IMR-90 (cell line): ENCODE results near the gene DBH. TPM values are rescaled to one million over a fixed set of nuclear protein-coding genes. Genes with fewer than 3 reads are reported as not detected.

ENCODE experiments used
- ATAC-seq: fragments of 200-7000 bp; cut with Tn5 transposase; 2 replicates; pipeline ENCODE4 v1.9.1; 2020; ENCODE audit warnings: low read depth, mild to moderate bottlenecking, moderate library complexity
- BruUV-seq: library from RNA; stranded (reverse); fragments of 400-500 nt; replicated peaks from 2 replicates; lab custom pipeline; 2021; lab: Mats Ljungman, UMichigan
- CTCF ChIA-PET: fragments of 300-600 bp; formaldehyde crosslinking; extraction: SDS; loops from one replicate; lab custom pipeline; 2021; ENCODE audit warnings: antibody characterized with exemption; lab: Yijun Ruan, JAX
- POLR2A ChIA-PET: fragments of 300-600 bp; sonication (Branson Sonifier 250); formaldehyde crosslinking; loops from one replicate; lab custom pipeline; 2022; ENCODE audit warnings: antibody characterized with exemption; ENCODE audit not compliant: unreplicated experiment; lab: Charles Lee
- DNase-seq: peaks from one replicate; pipeline ENCODE4 v3.0.0; 2013
- H2AFZ ChIP-seq: replicated peaks from 2 replicates; pipeline ENCODE3; 2013; ENCODE audit warnings: low read length, mild to moderate bottlenecking; ENCODE audit not compliant: poor library complexity
- H2AK5ac ChIP-seq: 2 replicates; pipeline ENCODE4 v1.6.1; 2013; ENCODE audit warnings: low read depth, low read length, inconsistent platforms
- H2AK9ac ChIP-seq: replicated peaks from 2 replicates; pipeline ENCODE3; 2013; ENCODE audit warnings: mild to moderate bottlenecking, low read depth, low read length, moderate library complexity; ENCODE audit not compliant: poor library complexity
- H2BK120ac ChIP-seq: 2 replicates; pipeline ENCODE4 v1.6.1; 2013; ENCODE audit warnings: low read depth, low read length, inconsistent platforms
- H2BK15ac ChIP-seq: 3 replicates; pipeline ENCODE4 v1.6.1; 2013; ENCODE audit warnings: low read depth, low read length, inconsistent platforms
- H2BK20ac ChIP-seq: 2 replicates; pipeline ENCODE4 v1.6.1; 2013; ENCODE audit warnings: low read depth, mild to moderate bottlenecking, inconsistent platforms, low read length, moderate library complexity
- H2BK5ac ChIP-seq: 2 replicates; pipeline ENCODE4 v1.6.1; 2013; ENCODE audit warnings: mild to moderate bottlenecking, low read depth, low read length, inconsistent platforms; ENCODE audit not compliant: poor library complexity, severe bottlenecking
- H3K14ac ChIP-seq: replicated peaks from 2 replicates; pipeline ENCODE4 v1.6.1; 2013; ENCODE audit warnings: low read depth, low read length, inconsistent platforms
- H3K18ac ChIP-seq: 2 replicates; pipeline ENCODE4 v1.6.1; 2013; ENCODE audit warnings: low read depth, low read length, control low read depth
- H3K23ac ChIP-seq: 2 replicates; pipeline ENCODE4 v1.6.1; 2013; ENCODE audit warnings: low read depth, low read length, inconsistent platforms
- H3K27ac ChIP-seq: 2 replicates; pipeline ENCODE4 v1.5.1; 2013; ENCODE audit warnings: mild to moderate bottlenecking, control low read depth, low read length; ENCODE audit not compliant: insufficient read depth
- H3K27me3 ChIP-seq: 2 replicates; pipeline ENCODE4 v1.6.1; 2013; ENCODE audit warnings: low read length; ENCODE audit not compliant: control insufficient read depth, insufficient read depth
- H3K36me3 ChIP-seq: 2 replicates; pipeline ENCODE4 v1.6.1; 2013; ENCODE audit warnings: low read length, mixed read lengths; ENCODE audit not compliant: control insufficient read depth, insufficient read depth
- H3K4ac ChIP-seq: 2 replicates; pipeline ENCODE4 v1.6.1; 2013; ENCODE audit warnings: low read depth, low read length, inconsistent platforms
- H3K4me1 ChIP-seq: 2 replicates; pipeline ENCODE4 v1.6.1; 2013; ENCODE audit warnings: low read length, mixed read lengths; ENCODE audit not compliant: control insufficient read depth, insufficient read depth
- H3K4me2 ChIP-seq: 2 replicates; pipeline ENCODE4 v1.6.1; 2013; ENCODE audit warnings: low read depth, mild to moderate bottlenecking, control low read depth, low read length, moderate library complexity
- H3K4me3 ChIP-seq: 2 replicates; pipeline ENCODE4 v1.5.1; 2013; ENCODE audit warnings: low read depth, mild to moderate bottlenecking, control low read depth, low read length, moderate library complexity; ENCODE audit not compliant: insufficient read depth
- H3K56ac ChIP-seq: 2 replicates; pipeline ENCODE4 v1.6.1; 2013; ENCODE audit warnings: low read length, inconsistent platforms; ENCODE audit not compliant: insufficient read depth; ENCODE audit errors: extremely low read depth
- H3K79me1 ChIP-seq, 2 experiments: 2 replicates each; pipeline ENCODE4 v1.6.1; 2013; ENCODE audit warnings: low read length in 2 of 2, inconsistent platforms in 1 of 2, low read depth in 1 of 2
- H3K9ac ChIP-seq: 2 replicates; pipeline ENCODE4 v1.6.1; 2013; ENCODE audit warnings: low read depth, low read length, control low read depth
- H3K9me1 ChIP-seq: 2 replicates; pipeline ENCODE4 v1.6.1; 2013; ENCODE audit warnings: low read length, inconsistent platforms; ENCODE audit not compliant: insufficient read depth
- H3K9me3 ChIP-seq: 2 replicates; pipeline ENCODE4 v1.6.1; 2013; ENCODE audit warnings: low read length; ENCODE audit not compliant: control insufficient read depth, insufficient read depth
- H4K20me1 ChIP-seq: 2 replicates; pipeline ENCODE4 v1.6.1; 2013; ENCODE audit warnings: low read length, inconsistent platforms; ENCODE audit not compliant: insufficient read depth
- H4K5ac ChIP-seq: 2 replicates; pipeline ENCODE4 v1.6.1; 2013; ENCODE audit warnings: mild to moderate bottlenecking, low read depth, low read length, control low read depth
- H4K8ac ChIP-seq, 2 experiments: 2 replicates each; pipeline ENCODE4 v1.6.1; 2013; ENCODE audit warnings: low read depth in 2 of 2, low read length in 2 of 2, control low read depth in 1 of 2, inconsistent platforms in 1 of 2
- H4K91ac ChIP-seq: 2 replicates; pipeline ENCODE4 v1.6.1; 2013; ENCODE audit warnings: low read depth, low read length, inconsistent platforms; ENCODE audit not compliant: insufficient read depth
- CHD1 ChIP-seq: IDR thresholded peaks from 2 replicates; pipeline ENCODE4 v1.6.1; 2012; ENCODE audit warnings: low read depth, low read length, improper control_type of control experiment
- FOS ChIP-seq: fragments of 150-350 bp; IDR thresholded peaks from 2 replicates; pipeline ENCODE4 v1.6.1; 2016; ENCODE audit warnings: low read depth, low read length
- NFE2L2 ChIP-seq: fragments of 150-350 bp; IDR thresholded peaks from 2 replicates; pipeline ENCODE4 v1.6.1; 2016; ENCODE audit warnings: low read depth, mild to moderate bottlenecking, low read length
- POLR2A ChIP-seq: IDR thresholded peaks from 2 replicates; pipeline ENCODE4 v1.6.1; 2012; ENCODE audit warnings: mild to moderate bottlenecking, low read depth, low read length
- RCOR1 ChIP-seq: IDR thresholded peaks from 2 replicates; pipeline ENCODE4 v1.6.1; 2012; ENCODE audit warnings: mild to moderate bottlenecking, low read length, improper control_type of control experiment; ENCODE audit not compliant: insufficient replicate concordance
- SMC3 ChIP-seq: fragments of 150-350 bp; IDR thresholded peaks from 2 replicates; pipeline ENCODE4 v1.6.1; 2016; ENCODE audit warnings: low read depth, mild to moderate bottlenecking, antibody characterized with exemption, low read length, moderate library complexity
- USF2 ChIP-seq: fragments of 150-350 bp; IDR thresholded peaks from 2 replicates; pipeline ENCODE4 v1.6.1; 2017; ENCODE audit warnings: mild to moderate bottlenecking, antibody characterized with exemption, low read length, low read depth
- WGBS, 2 experiments: methylation state at CpG; one replicate each; pipeline versions ENCODE4 v1.1.5 to v1.1.7; 2013; ENCODE audit warnings: missing lambda C conversion rate in 2 of 2; ENCODE audit not compliant: insufficient read length in 1 of 2; ENCODE audit errors: extremely low coverage in 2 of 2; 5-methylcytosine and 5-hydroxymethylcytosine counted together
- dilution Hi-C: fragments of 300-500 bp; cut with HindIII; formaldehyde crosslinking; loops from one replicate; pipeline ENCODE4 v1.14.3; 2018; ENCODE audit warnings: low sequenced_read_pairs; ENCODE audit not compliant: unreplicated experiment
- in situ Hi-C: fragments of 300-500 bp; cut with MboI; formaldehyde crosslinking; loops from 3 replicates; pipeline ENCODE4 v1.14.3; 2019; ENCODE audit warnings: low sequenced_read_pairs, inconsistent platforms, mixed read lengths
- intact Hi-C: fragments of 100-400 bp; cut with micrococcal nuclease; formaldehyde crosslinking; loops from 2 replicates; pipeline ENCODE4 v1.10.0; 2022
- polyA plus RNA-seq, 3 experiments: library from polyadenylated mRNA; depleted of rRNA; stranded (reverse); fragments of >200 nt; gene quantifications; 2 replicates each; pipeline ENCODE4 v1.2.3, GENCODE V29; 2012; ENCODE audit warnings: low replicate concordance in 1 of 3
- total RNA-seq: library from RNA; depleted of rRNA; stranded (reverse); fragments of >200 nt; gene quantifications from 2 replicates; pipeline ENCODE4 v1.2.3, GENCODE V29; 2012
- TF ChIP-seq, protein P1 (sequence below): conservative IDR thresholded peaks from 2 replicates; pipeline ENCODE4 v1.5.1; 2012; ENCODE audit warnings: mild to moderate bottlenecking, low read depth, low read length, improper control_type of control experiment

Gene DBH
- total and polyA plus RNA-seq, 2 of the 4 experiments (the other 2 are of a cell fraction), result not detected

GRCh38 chr9:133669182-133669801 lies 33.1 kb downstream of the DBH start:
- POLR2A ChIA-PET, result no interaction called here

More at GRCh38 chr9:133669182-133669801, 33.1 kb downstream of the DBH start:
- Histone ChIP-seq H3K4ac (no peak overlapping the region), H3K56ac (no peak overlapping the region), H4K91ac (no peak overlapping the region), H2AK5ac (no peak overlapping the region), H4K20me1 (no peaks in the 10 kb centered on the region), H2BK15ac (no peak overlapping the region), H4K8ac (no peak overlapping the region), H3K4me3 (no peak overlapping the region), H2BK5ac (no peak overlapping the region), H2BK120ac (no peak overlapping the region), H3K9ac (no peak overlapping the region), H3K27ac (no peak overlapping the region), H3K79me1 (no peaks in the 10 kb centered on the region), H3K9me1 (no peaks in the 10 kb centered on the region), H3K36me3 (no peaks in the 10 kb centered on the region), H3K18ac (no peak overlapping the region), H2AFZ (no peak overlapping the region), H3K4me1 (no peaks in the 10 kb centered on the region), H2AK9ac (no peak overlapping the region), H3K23ac (no peak overlapping the region), H2BK20ac (no peak overlapping the region), H3K4me2 (no peak overlapping the region), H4K5ac (no peak overlapping the region), H3K27me3 (no peaks in the 10 kb centered on the region; the same call in 1 of the 2 replicates), H3K9me3 (no peaks in the 10 kb centered on the region), H3K14ac (no peak overlapping the region)
- dilution Hi-C loops (no loop called here), intact Hi-C loops (no loop called here), in situ Hi-C loops (no loop called here)
- TF ChIP-seq SMC3 (no peak), RCOR1 (no peak), FOS (no peak), NFE2L2 (no peak), CHD1 (no peak), POLR2A (no peak), USF2 (no peak)
- TF ChIP-seq, protein P1, sequence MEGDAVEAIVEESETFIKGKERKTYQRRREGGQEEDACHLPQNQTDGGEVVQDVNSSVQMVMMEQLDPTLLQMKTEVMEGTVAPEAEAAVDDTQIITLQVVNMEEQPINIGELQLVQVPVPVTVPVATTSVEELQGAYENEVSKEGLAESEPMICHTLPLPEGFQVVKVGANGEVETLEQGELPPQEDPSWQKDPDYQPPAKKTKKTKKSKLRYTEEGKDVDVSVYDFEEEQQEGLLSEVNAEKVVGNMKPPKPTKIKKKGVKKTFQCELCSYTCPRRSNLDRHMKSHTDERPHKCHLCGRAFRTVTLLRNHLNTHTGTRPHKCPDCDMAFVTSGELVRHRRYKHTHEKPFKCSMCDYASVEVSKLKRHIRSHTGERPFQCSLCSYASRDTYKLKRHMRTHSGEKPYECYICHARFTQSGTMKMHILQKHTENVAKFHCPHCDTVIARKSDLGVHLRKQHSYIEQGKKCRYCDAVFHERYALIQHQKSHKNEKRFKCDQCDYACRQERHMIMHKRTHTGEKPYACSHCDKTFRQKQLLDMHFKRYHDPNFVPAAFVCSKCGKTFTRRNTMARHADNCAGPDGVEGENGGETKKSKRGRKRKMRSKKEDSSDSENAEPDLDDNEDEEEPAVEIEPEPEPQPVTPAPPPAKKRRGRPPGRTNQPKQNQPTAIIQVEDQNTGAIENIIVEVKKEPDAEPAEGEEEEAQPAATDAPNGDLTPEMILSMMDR, result no peak
- CTCF ChIA-PET, result no interaction called here
- ATAC-seq, result no peak
- DNase-seq, result no peak
- no TSS peak for BruUV-seq
- WGBS, 2 experiments, result 40% methylated on average over 1 of the region's 16 CpGs; no CpG with 5 or more reads in 1 of the 2 experiments
